HUES6 (cell line): ENCODE results near the gene RABL2A.
"Not testable (repeated sequence)": the region's sequence is repeated elsewhere in the genome, so short reads cannot be mapped to it uniquely, and the experiment has no call there.

ENCODE experiments used
- H3K27ac ChIP-seq: 2 replicates; pipeline ENCODE4 v1.7.0; 2013; ENCODE audit warnings: low read depth, mild to moderate bottlenecking, low read length, inconsistent platforms
- H3K27me3 ChIP-seq: 2 replicates; pipeline ENCODE4 v1.6.1; 2013; ENCODE audit warnings: low read length; ENCODE audit not compliant: control insufficient read depth, insufficient read depth
- H3K36me3 ChIP-seq: 2 replicates; pipeline ENCODE4 v1.6.1; 2013; ENCODE audit warnings: low read length; ENCODE audit not compliant: control insufficient read depth, insufficient read depth
- H3K4me1 ChIP-seq: 2 replicates; pipeline ENCODE4 v1.6.1; 2013; ENCODE audit warnings: low read length; ENCODE audit not compliant: control insufficient read depth, insufficient read depth
- H3K4me3 ChIP-seq: 2 replicates; pipeline ENCODE4 v1.5.1; 2013; ENCODE audit warnings: low read depth, low read length
- H3K9ac ChIP-seq: one replicate; pipeline ENCODE4 v1.6.1; 2013; ENCODE audit warnings: mild to moderate bottlenecking, low read length
- H3K9me3 ChIP-seq: 2 replicates; pipeline ENCODE4 v1.6.1; 2013; ENCODE audit warnings: low read depth, low read length; ENCODE audit not compliant: control insufficient read depth, insufficient read depth

RABL2A gene

DNA sequence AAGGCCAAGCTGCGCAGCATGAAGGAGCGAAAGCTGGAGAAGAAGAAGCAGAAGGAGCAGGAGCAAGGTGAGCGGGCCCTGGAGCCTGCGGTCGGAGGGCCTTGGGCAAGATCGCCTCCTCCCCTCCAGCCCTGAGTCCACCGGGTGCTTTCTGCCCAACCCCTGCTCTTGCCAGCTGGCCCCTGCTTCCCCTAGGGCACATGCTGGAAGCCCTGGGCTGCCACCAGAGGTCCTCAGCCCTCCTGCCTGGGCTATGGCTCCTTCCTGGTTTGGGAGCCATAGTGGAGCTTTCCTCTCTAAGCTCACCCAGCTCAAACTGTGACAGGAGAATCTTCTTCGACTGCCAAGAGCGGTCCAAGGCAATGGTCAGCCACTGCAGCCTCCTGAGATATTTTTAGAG is 29.5 kb upstream of the RABL2A start:
- not testable (repeated sequence) for H3K4me1 ChIP-seq, H3K36me3 ChIP-seq, H3K27me3 ChIP-seq, H3K27ac ChIP-seq, H3K9ac ChIP-seq, H3K4me3 ChIP-seq, H3K9me3 ChIP-seq

DNA sequence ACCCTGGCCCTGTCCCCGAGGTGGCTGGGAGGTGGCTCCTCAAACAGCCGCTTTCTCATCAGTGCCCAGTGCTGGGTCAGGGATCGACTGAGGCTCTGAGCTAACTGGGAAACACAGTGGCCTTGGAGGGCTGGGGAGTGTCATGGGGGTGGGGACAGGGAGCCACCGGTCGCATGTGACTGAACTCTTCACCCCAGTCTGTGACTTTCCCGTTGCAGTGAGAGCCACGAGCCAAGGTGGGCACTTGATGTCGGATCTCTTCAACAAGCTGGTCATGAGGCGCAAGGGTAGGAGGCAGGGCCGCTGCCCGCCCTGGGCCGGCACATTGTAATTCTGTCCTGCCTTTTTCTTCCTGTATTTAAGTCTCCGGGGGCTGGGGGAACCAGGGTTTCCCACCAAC is 28.9 kb upstream of the RABL2A start:
- not testable (repeated sequence) for H3K36me3 ChIP-seq, H3K4me3 ChIP-seq, H3K27ac ChIP-seq, H3K9ac ChIP-seq, H3K9me3 ChIP-seq, H3K4me1 ChIP-seq, H3K27me3 ChIP-seq

DNA sequence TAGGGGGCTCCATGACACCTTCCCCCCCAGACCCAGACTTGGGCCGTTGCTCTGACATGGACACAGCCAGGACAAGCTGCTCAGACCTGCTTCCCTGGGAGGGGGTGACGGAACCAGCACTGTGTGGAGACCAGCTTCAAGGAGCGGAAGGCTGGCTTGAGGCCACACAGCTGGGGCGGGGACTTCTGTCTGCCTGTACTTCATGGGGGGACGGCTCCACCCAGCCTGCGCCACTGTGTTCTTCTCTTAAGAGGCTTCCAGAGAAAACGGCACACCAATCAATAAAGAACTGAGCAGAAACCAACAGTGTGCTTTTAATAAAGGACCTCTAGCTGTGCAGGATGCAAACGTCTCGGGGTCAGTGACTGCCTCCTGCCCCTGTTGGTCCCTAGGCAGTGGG is 28.3 kb upstream of the RABL2A start:
- H3K27me3 ChIP-seq, H3K27ac ChIP-seq, H3K36me3 ChIP-seq, H3K9ac ChIP-seq, H3K4me3 ChIP-seq, H3K4me1 ChIP-seq, H3K9me3 ChIP-seq: not testable (repeated sequence)

DNA sequence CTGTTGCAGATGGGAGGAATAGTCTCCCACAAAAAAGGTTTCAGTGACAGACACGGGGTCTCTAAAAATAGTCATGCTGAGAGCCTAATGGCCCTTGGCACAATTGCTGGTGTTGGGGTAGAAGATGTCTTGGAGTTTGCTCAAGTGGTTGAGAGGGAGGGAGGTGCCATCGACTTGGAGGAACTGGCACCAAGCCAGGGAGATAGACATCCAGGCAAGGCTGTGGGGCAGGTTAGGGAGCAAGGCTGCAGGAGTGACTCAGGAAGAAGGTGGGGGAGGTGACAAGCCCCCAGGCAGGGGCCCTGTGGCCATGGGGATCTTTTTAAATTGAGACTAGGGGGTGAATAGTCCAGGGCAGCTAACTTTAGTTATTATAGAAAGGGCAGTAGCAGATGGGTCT is 27.9 kb upstream of the RABL2A start:
- not testable (repeated sequence) for H3K27me3 ChIP-seq, H3K27ac ChIP-seq, H3K9ac ChIP-seq

DNA sequence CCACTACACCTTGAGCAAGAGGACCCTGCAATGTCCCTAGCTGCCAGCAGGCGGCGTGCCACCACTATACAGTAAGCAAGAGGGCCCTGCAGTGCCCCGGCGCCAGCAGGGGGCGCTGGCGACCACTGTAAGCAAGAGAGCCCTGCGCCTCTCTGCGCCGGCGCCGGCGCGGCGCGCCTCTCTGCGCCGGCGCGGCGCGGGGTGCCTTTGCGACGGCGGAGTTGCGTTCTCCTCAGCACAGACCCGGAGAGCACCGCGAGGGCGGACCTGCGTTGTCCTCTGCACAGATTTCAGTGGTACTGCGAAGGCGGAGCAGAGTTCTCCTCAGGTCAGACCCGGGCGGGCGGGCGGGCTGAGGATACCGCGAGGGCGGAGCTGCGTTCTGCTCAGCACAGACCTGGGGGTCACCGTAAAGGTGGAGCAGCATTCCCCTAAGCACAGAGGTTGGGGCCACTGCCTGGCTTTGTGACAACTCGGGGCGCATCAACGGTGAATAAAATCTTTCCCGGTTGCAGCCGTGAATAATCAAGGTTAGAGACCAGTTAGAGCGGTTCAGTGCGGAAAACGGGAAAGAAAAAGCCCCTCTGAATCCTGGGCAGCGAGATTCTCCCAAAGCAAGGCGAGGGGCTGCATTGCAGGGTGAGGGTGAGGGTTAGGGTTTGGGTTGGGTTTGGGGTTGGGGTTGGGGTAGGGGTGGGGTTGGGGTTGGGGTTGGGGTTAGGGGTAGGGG is 24.9 kb upstream of the RABL2A start:
- H3K4me3 ChIP-seq, H3K36me3 ChIP-seq, H3K9me3 ChIP-seq, H3K27me3 ChIP-seq, H3K4me1 ChIP-seq, H3K9ac ChIP-seq, H3K27ac ChIP-seq: not testable (repeated sequence)

More for the DNA sequence above, 27.9 kb upstream of the RABL2A start:
- not testable (repeated sequence) for H3K9me3 ChIP-seq, H3K4me3 ChIP-seq, H3K36me3 ChIP-seq, H3K4me1 ChIP-seq

DNA sequence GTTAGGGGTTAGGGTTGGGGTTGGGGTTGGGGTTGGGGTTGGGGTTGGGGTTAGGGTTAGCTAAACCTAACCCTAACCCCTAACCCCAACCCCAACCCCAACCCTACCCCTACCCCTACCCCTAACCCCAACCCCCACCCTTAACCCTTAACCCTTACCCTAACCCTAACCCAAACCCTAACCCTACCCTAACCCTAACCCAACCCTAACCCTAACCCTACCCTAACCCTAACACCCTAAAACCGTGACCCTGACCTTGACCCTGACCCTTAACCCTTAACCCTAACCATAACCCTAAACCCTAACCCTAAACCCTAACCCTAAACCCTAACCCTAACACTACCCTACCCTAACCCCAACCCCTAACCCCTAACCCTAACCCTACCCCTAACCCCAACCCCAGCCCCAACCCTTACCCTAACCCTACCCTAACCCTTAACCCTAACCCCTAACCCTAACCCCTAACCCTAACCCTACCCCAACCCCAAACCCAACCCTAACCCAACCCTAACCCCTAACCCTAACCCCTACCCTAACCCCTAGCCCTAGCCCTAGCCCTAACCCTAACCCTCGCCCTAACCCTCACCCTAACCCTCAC is 24.1 kb upstream of the RABL2A start:
- H3K9ac ChIP-seq, result peak overlapping the region; percentile 68
- H3K27ac ChIP-seq, result no peak overlapping the region

DNA sequence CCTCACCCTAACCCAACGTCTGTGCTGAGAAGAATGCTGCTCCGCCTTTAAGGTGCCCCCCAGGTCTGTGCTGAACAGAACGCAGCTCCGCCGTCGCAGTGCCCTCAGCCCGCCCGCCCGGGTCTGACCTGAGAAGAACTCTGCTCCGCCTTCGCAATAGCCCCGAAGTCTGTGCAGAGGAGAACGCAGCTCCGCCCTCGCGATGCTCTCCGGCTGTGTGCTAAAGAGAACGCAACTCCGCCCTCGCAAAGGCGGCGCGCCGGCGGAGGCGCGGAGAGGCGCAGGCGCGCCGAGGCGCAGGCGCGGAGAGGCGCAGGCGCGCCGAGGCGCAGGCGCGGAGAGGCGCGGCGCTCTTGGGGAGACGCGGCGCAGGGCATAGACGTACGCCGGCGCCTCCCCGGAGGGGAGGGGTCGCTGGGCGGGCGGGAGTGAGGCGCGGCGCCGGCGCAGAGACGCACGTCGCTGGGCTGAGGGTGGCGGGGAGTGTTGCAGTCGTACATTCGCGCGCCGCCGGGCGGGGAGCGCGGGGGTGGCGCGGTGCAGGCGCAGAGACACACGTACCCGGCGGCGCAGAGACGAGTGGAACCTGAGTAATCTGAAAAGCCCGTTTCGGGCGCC is 23.5 kb upstream of the RABL2A start:
- Histone ChIP-seq H3K9ac (peak overlapping the region; percentile 68), H3K4me3 (peak overlapping the region; percentile 82)
- not testable (repeated sequence) for H3K9me3 ChIP-seq, H3K4me1 ChIP-seq, H3K27ac ChIP-seq, H3K36me3 ChIP-seq, H3K27me3 ChIP-seq

More for the DNA sequence above, 24.1 kb upstream of the RABL2A start:
- peak overlapping the region; percentile 82 for H3K4me3 ChIP-seq
- H3K36me3 ChIP-seq, result no peaks in the 10 kb centered on the region
- H3K4me1 ChIP-seq, result no peaks in the 10 kb centered on the region
- H3K9me3 ChIP-seq, result peaks cover 9% of the 10 kb centered on the region
- H3K27me3 ChIP-seq, result no peaks in the 10 kb centered on the region

DNA sequence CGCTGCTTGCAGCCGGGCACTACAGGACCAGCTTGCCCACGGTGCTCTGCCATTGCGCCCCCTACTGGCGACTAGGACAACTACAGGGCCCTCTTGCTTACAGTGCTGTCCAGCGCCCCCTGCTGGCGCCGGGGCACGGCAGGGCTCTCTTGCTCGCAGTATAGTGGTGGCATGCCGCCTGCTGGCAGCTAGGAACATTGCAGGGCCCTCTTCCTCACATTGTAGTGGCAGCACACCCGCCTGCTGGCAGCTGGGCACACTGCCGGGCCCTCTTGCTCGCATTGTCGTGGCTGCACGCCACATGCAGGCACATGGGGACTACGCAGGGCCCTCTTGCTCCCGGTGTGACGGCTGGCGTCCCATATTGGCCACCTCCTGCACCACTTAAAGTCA is 23.0 kb upstream of the RABL2A start:
- peak overlapping the region; percentile 58 for H3K4me3 ChIP-seq
- peak overlapping the region; percentile 52 for H3K9ac ChIP-seq
- H3K27ac ChIP-seq, H3K27me3 ChIP-seq, H3K4me1 ChIP-seq, H3K36me3 ChIP-seq, H3K9me3 ChIP-seq: not testable (repeated sequence)

DNA sequence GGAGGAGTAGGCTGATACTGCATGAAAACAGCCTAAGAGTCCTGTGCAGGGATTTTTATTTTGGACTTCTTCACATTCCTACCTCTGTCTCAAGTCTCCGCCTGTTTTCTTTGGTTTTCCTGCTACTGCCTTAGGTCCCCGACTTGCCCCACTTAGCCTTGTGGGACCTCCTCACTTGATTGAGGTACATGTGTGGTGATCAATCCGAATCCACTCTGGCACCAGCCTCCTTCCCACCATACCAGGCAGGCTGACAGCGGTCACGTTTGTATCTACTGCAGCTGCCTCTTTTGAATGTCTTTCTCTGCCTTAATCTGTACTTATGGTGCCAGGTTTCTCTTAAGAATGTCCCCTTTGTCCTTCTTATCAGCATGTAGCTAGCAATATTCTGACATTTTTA is 22.4 kb upstream of the RABL2A start:
- not testable (repeated sequence) for H3K27ac ChIP-seq, H3K27me3 ChIP-seq, H3K9me3 ChIP-seq, H3K36me3 ChIP-seq, H3K4me1 ChIP-seq, H3K9ac ChIP-seq
- H3K4me3 ChIP-seq, result peak overlapping the region; percentile 58; the same call in 1 of the 2 replicates

DNA sequence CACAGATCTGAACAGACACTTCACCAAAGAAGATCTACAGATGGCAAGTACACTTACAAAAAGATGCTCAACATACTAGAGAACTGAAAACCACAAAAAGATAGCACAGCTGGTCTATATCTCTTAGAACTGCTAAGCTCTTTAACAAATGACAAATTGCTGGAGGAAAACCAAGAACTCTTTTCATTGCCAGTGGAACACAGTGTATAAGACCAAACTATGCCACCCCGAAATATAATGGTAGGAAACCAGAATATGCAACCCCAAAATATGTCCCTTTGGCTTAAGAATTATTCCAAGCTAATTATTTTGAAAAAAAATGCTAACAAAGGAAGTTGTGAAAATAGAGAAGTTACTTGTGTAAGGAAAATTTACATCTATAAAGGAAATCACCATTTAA is 21.0 kb upstream of the RABL2A start:
- not testable (repeated sequence) for H3K4me1 ChIP-seq, H3K9ac ChIP-seq, H3K27me3 ChIP-seq, H3K27ac ChIP-seq, H3K4me3 ChIP-seq, H3K36me3 ChIP-seq, H3K9me3 ChIP-seq

DNA sequence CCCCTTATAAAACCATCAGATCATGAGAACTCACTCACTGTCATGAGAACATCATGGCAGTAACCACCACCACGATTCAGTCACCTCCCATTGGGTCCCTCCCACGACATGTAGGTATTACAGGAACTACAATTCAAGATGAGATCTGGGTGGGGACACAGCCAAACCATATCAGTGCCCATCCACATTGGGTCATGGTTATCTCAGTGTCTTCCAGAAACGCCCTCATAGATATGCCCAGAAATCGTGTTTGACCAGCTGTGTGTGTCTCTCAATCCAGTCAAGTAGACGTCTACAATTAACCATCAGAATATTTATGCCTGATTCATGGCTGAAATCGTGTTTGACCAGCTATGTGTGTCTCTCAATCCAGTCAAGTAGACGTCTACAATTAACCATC is 17.2 kb upstream of the RABL2A start:
- not testable (repeated sequence) for H3K36me3 ChIP-seq, H3K4me1 ChIP-seq, H3K9me3 ChIP-seq, H3K27me3 ChIP-seq, H3K4me3 ChIP-seq, H3K27ac ChIP-seq, H3K9ac ChIP-seq
